Measurements from ENCODE around the gene ATP13A3. TPM values are rescaled to one million over a fixed set of nuclear protein-coding genes. Genes with fewer than 3 reads are reported as not detected.

ATP13A3 gene
- total and polyA plus RNA-seq, 2 donors (not counting 1 experiment from before 2014, with no cell fraction given), result 6.1 to 61.1 TPM

GRCh38 chr3:194443901-194444300 lies 42.9 kb downstream of the ATP13A3 start:
- Mint-ChIP-seq H3K27ac (no peak overlapping the region), H3K4me3 (no peak overlapping the region), H3K4me1 (no peaks in the 10 kb centered on the region), H3K27me3 (no peaks in the 10 kb centered on the region), H3K9me3 (ENCODE audit: insufficient read depth) (no peaks in the 10 kb centered on the region)
- Histone ChIP-seq H4K20me1 (ENCODE audit: control insufficient read depth, insufficient read depth, low read length, poor library complexity, severe bottlenecking) (no peaks in the 10 kb centered on the region), H3K9me3 (ENCODE audit: control extremely low read depth in 1 of 3, control insufficient read depth in 2 of 3, insufficient read depth in 1 of 3, low read length in 2 of 3) (no peaks in the 10 kb centered on the region), H3K27ac (ENCODE audit: low read length in 2 of 2) (no peak overlapping the region), H3K36me3 (replicated peaks in 1 of 2; ENCODE audit: control extremely low read depth in 1 of 2, control insufficient read depth in 1 of 2, extremely low read depth in 1 of 2, insufficient read depth in 2 of 2, low read length in 1 of 2) (peaks cover 3 to 45% of the 10 kb centered on the region in 2 experiments), H3K9ac (ENCODE audit: low read length) (no peak overlapping the region), H3K4me2 (replicated peaks; ENCODE audit: low read depth, low read length, poor library complexity, severe bottlenecking) (no peak overlapping the region), H3K4me3 (ENCODE audit: control extremely low read depth in 1 of 5, extremely low read depth in 1 of 5, insufficient read depth in 1 of 5, low read depth in 2 of 5, low read length in 4 of 5) (no peak overlapping the region), H3K4me1 (ENCODE audit: control insufficient read depth in 2 of 2, insufficient read depth in 2 of 2, low read length in 2 of 2) (peaks cover 0 to under 1% of the 10 kb centered on the region in 2 donors), H3K79me2 (ENCODE audit: control insufficient read depth, insufficient read depth, low read length) (no peaks in the 10 kb centered on the region), H3K27me3 (replicated peaks in 1 of 4; ENCODE audit: control extremely low read depth in 1 of 4, control insufficient read depth in 3 of 4, insufficient read depth in 4 of 4, low read length in 3 of 4) (no peaks in the 10 kb centered on the region), H2AFZ (ENCODE audit: insufficient read depth, low read depth, low read length, poor library complexity, severe bottlenecking) (no peak overlapping the region)
- intact Hi-C loops (cut with micrococcal nuclease), result no loop called here
- ChIA-PET CTCF (interaction anchor here (0.5 to 1.2 kb wide), 2 partner anchors 28 to 909 kb away, joined by 3 to 5 read pairs; no protein-coding TSS in a partner anchor), POLR2A (no interaction called here)
- ATAC-seq (ENCODE audit: low read depth) (no peak), DNase-seq (no peak)
- no CpG with 5 or more reads among the region's 2 CpGs for WGBS (ENCODE audit: insufficient coverage)
- TF ChIP-seq EZH2 (IDR thresholded peaks at IDR 0.05; ENCODE audit: borderline replicate concordance, insufficient read depth, low read depth, low read length, poor library complexity, severe bottlenecking) (no peak), CTCF (IDR thresholded peaks at IDR 0.05) (no peak)

GRCh38 chr3:194440756-194441155 lies 46.0 kb downstream of the ATP13A3 start:
- ATAC-seq (ENCODE audit: low read depth), result no peak

More at GRCh38 chr3:194440756-194441155, 46.0 kb downstream of the ATP13A3 start:
- no peaks in the 10 kb centered on the region for H3K9me3 Mint-ChIP-seq (ENCODE audit: insufficient read depth)
- no peaks in the 10 kb centered on the region for H3K4me1 ChIP-seq (ENCODE audit: control insufficient read depth in 2 of 2, insufficient read depth in 2 of 2, low read length in 2 of 2)
- H3K9me3 ChIP-seq (ENCODE audit: control extremely low read depth in 1 of 3, control insufficient read depth in 2 of 3, insufficient read depth in 1 of 3, low read length in 2 of 3), result no peaks in the 10 kb centered on the region
- no peak overlapping the region for H3K9ac ChIP-seq (ENCODE audit: low read length)
- H4K20me1 ChIP-seq (ENCODE audit: control insufficient read depth, insufficient read depth, low read length, poor library complexity, severe bottlenecking), result no peaks in the 10 kb centered on the region
- no peaks in the 10 kb centered on the region for H3K27me3 Mint-ChIP-seq
- TF ChIP-seq CTCF (IDR thresholded peaks at IDR 0.05), result no peak
- no peak for TF ChIP-seq EZH2 (IDR thresholded peaks at IDR 0.05; ENCODE audit: borderline replicate concordance, insufficient read depth, low read depth, low read length, poor library complexity, severe bottlenecking)
- H3K4me3 Mint-ChIP-seq, result no peak overlapping the region
- DNase-seq, result no peak
- intact Hi-C loops (cut with micrococcal nuclease), result no loop called here
- no peak overlapping the region for H3K27ac Mint-ChIP-seq
- no peak overlapping the region for H3K27ac ChIP-seq (ENCODE audit: low read length in 2 of 2)
- ChIA-PET CTCF (interaction anchor here (0.6 to 0.7 kb wide), 2 partner anchors 870 to 1561 kb away, joined by 3 to 4 read pairs; no protein-coding TSS in a partner anchor), POLR2A (no interaction called here)
- H3K4me1 Mint-ChIP-seq, result no peaks in the 10 kb centered on the region
- peaks cover 11 to 47% of the 10 kb centered on the region in 2 experiments for H3K36me3 ChIP-seq (replicated peaks in 1 of 2; ENCODE audit: control extremely low read depth in 1 of 2, control insufficient read depth in 1 of 2, extremely low read depth in 1 of 2, insufficient read depth in 2 of 2, low read length in 1 of 2)
- no peaks in the 10 kb centered on the region for H3K79me2 ChIP-seq (ENCODE audit: control insufficient read depth, insufficient read depth, low read length)
- H3K4me2 ChIP-seq (replicated peaks; ENCODE audit: low read depth, low read length, poor library complexity, severe bottlenecking), result no peak overlapping the region
- no peaks in the 10 kb centered on the region for H3K27me3 ChIP-seq (replicated peaks in 1 of 4; ENCODE audit: control extremely low read depth in 1 of 4, control insufficient read depth in 3 of 4, insufficient read depth in 4 of 4, low read length in 3 of 4)
- no peak overlapping the region for H3K4me3 ChIP-seq (ENCODE audit: control extremely low read depth in 1 of 5, extremely low read depth in 1 of 5, insufficient read depth in 1 of 5, low read depth in 2 of 5, low read length in 4 of 5)
- no peak overlapping the region for H2AFZ ChIP-seq (ENCODE audit: insufficient read depth, low read depth, low read length, poor library complexity, severe bottlenecking)
- WGBS (ENCODE audit: insufficient coverage), result no CpG with 5 or more reads among the region's 2 CpGs

Data from B cell (primary cell).